Skin of body (tissue), 2 donors: ENCODE measurements around the gene SLC26A6. TPM values are rescaled to one million over a fixed set of nuclear protein-coding genes. Genes with fewer than 3 reads are reported as not detected.
A peak's percentile ranks its signal among the peaks of the same experiment; 100 is the strongest.

Experiments used
- DNase-seq: peaks from one replicate; lab custom pipeline; 2025; lab: John Stamatoyannopoulos, UW
- total RNA-seq: library from RNA; depleted of rRNA; stranded (reverse); fragments of >200 nt; gene quantifications from one replicate; pipeline ENCODE4 v1.2.3, GENCODE V29; 2014

Gene SLC26A6
- total RNA-seq, 1 donor from 2014 or later = 9.9 TPM

DNA sequence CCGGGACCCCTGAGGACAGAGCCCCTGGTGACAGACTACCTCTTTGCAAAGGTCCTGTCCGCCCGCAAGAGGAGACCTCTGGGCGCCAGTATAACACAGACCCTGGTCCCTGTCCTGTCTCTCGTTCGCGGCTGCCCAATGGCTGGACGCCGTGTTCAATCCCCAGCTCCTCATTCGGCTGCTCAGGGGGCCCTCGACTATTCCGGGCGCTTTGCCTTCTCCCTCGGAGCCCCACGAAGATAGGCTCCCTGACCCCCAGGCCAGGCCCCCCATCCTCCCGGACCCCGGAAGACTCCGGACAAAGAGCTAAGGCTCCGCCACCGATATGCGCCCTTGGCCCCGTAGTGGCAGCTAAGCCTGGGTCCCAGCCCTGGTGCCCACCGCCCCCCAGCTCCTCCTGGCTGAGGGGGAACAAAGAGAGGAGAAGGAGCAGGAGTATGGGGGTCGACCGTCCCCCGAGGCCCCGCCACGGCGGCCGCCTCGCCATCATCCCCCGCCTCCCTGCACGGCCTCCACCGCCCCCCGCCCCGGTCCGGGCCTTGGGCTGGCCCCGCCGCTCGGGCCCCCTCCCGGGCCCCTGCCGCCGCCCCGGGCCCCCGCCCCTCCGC, 27.0 kb upstream of the SLC26A6 start:
- DNase-seq = no peak

DNA sequence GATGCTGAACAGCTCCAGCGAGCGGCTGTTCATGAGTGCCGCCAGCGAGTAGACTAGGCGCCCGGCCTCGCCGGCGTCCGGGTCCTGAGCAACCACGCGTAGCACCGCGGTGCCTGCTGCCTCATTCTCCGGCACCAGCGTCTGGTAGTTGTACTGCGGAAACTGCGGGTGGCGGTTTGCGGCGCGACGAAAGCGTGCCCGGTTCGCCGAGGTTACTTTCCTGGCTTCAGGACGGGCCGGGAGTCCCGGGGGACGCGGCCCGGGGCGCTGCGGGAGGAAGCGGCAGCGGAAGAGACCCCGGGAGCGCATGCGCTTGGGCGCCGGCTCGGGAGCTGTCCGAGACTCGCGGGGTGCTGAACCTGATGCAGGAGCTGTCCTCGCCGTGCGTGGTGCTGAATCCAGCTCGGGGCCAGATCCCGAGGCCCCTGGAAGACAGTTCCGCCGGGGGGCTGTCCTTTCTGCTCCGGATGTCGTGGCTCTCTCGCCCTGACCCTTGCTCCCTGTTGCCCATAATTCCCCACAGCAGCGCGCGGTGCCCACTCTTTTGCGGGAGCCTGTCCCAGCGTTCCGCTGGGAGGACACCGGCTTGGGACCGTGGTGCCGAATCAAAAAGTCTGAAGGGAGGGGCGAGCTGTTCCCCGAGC, 26.4 kb upstream of the SLC26A6 start:
- peak; percentile 71 for DNase-seq

DNA sequence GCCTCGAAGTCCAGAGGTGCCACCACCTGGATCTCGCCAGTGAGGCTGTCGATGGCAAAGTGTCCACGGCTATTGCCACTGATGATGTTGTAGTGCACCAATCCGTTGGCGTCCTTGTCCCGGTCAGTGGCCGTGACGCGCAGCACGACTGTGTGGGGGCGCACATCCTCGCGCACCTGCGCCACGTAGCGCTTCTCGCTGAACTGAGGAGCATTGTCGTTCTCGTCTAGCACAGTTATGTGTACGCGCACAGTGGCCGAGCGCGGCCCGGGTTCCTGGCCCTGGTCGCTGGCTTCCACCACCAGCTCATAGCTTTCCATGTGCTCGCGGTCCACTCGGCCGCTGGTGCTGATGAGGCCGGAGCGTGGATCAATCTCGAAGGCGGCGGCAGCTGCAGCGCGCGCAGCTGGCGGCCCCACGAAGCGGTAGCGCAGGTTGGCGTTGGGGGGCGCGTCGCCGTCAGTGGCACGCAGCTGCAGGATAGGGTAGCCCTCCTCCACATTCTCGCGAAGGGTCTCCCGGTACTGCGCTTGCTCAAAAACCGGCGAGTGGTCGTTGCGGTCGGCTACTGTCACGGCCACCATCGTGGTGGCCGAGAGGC, 25.6 kb upstream of the SLC26A6 start:
- no peak for DNase-seq

DNA sequence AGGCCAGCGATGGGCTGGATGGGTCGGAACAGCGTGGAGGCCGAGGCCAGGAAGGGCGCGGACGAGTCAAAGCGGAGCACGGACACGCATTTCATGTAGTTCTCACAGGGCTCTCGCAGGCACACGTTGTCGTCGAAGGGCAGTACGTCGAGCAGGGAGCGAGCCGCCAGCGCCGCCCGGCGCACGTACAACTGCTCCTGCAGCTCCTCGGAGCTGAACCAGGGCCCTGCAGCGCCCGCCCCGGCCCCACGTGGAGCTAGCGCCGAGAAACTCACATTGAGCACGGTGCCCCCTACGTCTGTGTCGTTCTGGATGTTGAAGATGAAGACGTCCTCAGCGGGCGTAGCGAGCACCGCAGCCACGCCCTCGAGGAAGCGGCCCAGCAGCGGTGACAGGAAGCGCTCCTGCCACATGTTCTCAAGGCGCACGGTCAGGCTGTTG, 21.6 kb upstream of the SLC26A6 start:
- DNase-seq = no peak

DNA sequence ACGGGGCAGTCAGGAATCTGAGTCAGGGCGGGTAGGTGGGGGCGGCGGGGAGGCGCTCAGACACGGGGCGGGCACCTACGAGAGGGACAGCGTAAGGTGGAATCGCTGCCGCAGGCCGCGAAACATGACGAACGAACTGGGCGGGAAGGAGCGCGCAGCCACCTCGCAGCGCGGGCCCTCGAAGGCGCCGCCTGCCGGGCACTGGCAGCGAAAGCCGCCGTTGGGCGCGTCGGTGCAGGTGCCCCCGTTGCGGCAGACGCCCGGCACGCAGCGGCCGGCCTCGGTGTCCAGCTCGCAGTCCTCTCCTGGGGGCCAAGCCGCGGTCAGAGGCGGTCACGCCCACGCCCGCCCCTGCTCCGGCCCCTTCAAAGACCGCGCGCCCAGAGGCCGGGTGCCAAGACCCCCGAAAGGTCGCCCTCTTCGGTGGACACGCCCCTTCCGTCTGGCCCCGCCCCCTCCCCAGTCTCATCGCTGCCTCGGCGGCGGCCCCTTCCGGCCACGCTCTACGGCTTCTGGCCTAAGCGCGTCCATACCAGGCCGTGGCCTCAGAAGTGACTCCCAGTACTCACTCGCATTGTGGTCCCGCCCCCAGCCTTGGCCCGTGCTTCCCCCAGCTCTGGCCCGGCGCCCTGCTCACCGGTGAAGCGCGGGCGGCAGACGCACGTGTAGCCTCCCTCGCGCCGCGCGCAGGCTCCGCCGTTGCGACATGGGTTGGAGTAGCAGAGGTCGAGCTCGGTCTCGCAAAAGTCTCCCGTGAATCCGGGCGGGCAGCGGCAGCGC, 21.0 kb upstream of the SLC26A6 start:
- no peak for DNase-seq

DNA sequence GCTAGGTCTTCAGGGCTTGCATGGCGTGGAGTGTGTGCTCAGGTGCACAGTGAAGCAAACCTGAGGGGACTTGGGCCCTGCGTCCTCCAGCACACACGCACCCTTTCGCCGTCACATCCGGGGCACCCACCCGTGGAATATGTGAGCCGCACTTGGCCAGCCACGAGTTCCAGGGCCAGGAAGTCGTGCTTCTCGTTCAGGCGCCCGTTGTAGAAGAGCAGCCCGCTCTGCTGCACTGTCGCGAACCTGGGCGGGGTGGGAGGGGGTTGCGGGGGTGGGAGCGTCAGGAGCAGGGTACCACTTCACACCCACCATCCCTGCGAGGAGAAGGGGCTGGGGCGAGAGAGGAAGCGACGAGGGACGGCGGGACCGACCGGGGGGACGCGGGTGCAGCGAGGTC, 20.3 kb upstream of the SLC26A6 start:
- no peak for DNase-seq

DNA sequence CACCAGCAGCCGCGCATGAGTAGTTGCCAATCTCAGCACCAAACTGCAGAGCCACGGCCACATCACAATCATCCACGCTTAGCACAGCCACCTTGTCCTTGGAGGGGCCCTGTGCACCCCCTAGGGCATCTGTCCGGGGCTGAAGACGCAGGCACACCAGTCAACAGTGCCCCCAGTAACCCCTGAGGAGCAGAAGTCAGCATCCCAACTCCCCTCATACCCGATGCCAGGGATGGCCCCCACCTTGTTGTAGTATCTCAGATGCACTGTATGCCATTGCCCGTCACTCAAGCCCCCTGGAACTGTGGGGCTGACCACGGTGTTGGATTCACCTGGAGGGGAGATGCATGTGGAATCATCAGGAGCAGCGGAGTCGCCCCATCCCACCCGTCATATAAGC, 19.8 kb upstream of the SLC26A6 start:
- DNase-seq = no peak

DNA sequence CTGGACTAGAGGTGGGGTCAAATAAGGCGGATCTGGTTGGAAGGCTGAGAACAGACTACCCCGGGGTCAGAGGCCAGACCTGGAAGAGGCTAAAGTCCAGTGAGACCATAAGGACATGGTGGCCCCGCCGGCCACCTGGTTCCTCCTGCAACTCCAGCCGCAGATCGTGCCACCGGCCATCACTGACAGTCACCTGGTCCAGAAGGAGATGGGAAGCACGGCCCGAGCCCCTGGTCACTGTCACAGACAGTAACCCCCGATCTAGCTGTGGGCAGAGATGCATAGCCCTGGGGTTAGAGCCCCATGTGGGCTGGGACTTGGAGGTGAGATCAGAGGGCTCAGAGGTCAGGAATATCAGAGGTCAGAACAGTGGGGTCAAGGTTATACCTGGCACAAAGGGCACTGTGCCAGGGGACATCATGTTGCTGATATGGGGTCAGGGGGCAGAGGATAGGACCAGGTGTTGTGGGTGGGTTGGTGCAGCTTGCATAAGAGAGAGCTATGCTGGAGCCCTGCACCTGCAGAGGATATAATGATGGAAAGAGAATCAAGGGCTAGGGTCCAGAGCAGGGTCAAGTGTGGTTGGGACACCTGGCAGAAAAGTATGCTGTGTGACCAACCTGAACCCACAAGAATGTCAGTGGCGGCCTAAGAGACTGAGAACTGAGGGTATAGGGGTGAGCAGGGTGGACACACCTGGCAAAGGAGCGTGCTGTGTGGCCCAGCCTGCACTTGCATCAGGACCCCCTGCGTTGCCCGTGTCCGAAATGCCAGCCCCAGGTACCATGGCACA, 17.9 kb upstream of the SLC26A6 start:
- no peak for DNase-seq

DNA sequence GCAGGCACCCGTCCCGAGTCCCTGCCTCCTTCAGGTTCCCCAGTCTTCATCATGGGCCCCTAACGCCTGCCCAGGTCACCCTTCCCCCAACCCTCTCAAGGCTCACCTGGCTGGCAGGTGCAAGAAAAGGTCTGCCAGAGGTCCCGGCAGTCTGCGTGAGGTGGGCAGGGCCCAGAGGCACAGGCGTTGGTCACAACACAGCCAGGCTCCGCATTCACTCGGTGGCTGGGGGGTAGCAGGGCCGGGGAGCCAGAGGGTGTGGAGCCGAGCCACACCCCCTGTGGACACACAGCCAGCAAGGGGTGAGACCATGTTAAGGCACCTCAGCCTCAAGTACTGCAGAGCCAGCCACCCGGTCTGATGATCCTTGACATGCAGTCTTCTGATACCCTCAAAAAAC, 16.5 kb upstream of the SLC26A6 start:
- DNase-seq = no peak

DNA sequence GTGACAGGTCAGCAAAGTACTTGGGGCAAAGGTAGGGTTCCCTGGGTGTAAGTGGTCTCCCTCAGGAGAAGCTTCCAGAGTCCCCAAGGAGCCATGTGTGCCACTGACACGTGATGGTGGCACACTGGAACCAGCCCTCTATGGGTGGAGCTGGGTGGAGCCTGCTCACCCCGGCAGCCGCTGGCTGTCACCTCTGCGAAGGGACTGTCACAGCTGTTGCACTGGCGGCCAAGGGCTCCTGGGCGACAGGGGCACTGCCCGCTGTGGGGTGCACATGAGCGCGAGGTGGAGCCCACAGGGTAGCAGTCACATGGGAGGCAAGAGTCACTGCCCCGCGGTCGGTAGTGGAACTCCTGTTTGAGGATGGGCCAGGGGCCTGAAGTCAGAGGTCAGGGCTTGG, 15.5 kb upstream of the SLC26A6 start:
- DNase-seq = no peak

DNA sequence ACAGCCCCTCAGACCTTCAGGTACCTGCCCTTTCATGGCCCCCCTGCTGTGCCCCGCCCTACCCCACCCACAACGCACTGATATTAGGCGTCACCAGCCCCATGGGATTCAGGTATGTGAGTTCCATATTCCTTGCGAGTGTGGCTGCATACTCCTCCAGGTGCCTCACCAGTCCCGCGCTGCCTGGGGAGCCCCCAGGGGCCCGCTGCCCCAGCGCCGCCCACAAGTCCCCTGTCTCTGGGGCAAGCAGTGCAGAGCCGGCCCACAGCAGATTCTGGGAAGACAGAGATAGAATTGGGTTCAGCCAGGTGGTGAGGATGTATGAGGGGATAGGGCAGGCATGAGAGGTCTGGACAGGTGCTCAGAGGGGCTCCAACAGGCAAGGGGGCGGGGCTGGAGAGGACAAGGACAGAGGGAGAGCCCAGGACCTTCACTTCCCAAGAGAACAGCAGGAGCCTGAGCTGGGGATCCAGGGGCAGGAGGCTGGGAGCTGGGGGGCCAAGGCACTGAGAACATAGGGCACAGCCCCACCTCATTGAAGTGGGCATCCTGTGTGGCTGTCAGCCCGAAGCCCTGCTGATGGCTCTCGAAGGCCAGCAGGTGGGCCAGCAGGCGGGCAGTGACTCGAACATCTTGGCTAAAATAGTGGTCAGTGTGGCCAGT, 13.1 kb upstream of the SLC26A6 start:
- DNase-seq = no peak

DNA sequence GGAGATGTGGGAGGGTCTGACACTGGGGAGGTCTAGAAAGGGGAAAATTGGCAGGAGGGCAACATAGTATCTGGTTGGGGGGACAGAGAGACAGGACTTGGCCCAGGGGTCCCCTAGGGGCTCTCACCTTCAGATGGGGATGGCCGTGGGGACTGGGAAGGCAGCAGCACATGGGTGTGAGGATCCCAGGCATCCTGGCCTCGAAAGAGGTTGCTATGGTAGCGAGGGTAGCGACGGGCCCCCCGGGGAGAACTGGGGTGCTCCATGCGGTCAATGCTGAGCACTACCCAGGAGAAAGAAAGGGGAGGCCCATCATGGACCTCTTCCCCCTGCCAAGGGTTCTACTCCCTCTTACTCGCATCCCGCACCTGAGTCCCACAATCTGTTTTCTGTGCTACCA, 12.5 kb upstream of the SLC26A6 start:
- no peak for DNase-seq

DNA sequence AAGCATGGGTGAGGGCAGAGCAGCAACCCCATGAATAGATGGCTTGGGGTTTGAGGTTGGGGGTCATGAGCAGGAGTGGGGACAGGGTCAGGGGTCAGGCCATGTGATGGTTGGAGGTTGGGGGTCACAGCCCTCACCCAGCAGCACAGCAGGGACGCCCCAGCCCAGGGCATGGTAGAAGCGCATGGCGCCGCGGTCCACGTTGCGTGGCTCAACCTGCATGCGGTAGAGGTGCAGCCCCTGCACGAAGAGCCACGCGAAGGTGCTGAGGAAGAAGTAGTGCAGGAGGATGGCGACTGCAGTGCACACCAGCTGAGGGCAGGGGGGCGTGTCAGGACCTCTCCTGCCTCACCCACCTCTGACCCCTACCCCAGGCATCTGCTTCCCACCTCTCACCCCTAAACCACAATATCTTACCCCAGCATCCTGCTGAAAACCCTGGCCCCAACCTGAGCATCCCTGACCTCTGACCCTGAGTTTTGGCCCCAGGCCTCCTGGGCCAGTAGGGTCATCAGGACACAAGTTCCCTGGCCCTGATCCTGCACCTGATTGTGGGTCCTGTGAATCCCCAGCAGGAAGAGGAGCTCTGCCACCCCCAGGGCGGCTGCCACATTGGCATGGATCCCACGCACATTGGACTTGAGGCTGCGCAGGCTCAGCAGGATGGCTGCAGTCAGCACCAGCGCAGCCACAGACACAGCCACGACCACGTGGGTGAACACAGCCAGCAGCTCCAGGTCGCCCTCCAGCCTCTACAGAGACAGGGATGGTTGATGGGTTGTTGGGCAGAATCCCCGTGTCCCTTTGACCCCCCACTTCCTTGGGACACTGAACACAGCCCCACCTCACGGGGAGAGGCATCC, 9.9 kb upstream of the SLC26A6 start:
- DNase-seq = no peak

DNA sequence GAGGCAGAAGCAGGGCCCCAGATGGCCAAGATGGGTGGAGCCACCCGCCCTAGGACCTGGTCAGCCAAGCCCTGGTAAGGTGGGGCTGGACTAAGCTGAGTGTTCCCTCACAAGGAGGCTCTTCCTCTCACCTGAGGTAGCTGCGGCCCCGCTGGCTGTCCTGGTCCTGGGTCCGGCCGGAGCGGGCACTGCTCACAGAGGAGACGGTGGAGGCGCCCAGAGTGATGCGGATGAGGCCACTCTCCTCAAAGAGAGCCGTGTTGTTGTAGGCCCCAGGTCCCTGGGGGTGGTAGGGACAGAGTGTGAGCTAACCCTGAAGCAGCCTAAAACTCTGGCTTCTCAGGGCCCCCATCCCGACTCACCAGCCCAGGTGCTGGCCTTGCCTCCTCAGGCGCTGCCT, 7.3 kb upstream of the SLC26A6 start:
- DNase-seq = no peak

DNA sequence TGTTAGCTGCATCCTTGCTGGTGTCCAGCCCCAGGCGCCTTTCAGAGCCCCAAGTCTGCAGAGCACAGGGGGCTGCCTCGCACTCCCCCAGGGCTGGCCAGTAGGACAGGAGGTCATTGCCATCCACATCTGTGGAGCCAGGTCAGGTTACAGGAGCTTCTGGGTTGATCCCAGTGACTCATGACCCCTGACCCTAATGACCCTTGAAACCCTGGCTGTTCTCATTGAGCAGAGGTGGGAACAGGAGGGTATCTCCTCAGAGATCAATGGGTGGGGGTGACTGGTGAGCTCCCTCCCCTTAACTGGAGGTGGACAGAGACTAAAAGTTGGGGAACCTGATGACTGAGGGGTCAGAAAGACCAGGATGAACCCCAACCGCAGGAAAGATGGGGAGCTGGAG, 6.1 kb upstream of the SLC26A6 start:
- no peak for DNase-seq

DNA sequence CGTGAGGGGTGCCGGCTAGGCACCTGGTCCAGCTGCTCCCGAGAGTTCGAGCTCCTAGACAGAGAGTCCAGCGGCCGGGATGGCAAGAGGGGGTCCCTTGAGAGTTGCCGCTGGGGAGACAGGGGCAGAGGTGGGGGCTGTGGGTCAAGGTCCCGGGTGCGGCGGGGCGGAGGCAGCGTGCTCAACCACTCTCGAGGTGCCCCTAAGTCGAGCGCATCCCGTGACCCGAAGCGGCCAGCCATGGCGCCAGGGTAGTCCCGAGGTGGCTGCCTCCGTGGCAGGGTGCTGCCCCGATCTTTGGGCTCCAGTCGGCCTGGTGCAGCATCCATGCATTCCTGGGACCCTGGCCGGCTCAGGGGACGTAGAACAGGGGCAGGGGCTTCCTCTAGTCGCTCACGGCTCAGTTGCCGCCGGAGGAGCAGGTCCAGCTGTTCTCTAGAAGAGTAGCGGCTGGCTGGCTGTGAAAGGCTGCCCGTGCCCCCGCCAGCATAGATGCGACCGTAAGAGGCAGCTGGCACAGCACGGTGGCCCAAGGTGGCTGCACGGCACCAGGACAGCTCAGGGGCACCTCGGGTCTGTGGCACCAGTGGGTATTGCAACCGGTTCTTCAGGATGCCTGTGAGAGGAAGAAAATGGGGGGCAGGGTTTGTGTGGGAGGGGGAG, 4.8 kb upstream of the SLC26A6 start:
- no peak for DNase-seq

DNA sequence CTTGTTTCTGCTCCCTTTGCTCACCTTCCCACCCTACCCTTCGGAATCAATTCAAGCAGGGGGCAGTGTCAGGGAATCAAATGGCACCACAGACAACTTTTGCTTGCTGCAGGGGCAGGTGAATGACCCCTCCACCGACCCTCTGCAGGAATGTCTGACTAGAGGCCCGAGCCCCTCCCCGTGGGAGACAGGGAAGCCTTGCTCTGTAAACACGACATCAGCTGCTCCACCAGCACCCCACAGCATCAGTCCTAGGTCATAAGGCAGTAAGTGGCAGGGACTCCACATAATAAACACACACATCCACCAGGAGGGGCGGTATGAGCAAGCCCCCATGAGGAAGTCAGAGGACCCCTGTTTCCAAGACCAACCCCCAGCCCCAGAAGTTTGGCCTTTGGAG, 2.0 kb upstream of the SLC26A6 start:
- no peak for DNase-seq

DNA sequence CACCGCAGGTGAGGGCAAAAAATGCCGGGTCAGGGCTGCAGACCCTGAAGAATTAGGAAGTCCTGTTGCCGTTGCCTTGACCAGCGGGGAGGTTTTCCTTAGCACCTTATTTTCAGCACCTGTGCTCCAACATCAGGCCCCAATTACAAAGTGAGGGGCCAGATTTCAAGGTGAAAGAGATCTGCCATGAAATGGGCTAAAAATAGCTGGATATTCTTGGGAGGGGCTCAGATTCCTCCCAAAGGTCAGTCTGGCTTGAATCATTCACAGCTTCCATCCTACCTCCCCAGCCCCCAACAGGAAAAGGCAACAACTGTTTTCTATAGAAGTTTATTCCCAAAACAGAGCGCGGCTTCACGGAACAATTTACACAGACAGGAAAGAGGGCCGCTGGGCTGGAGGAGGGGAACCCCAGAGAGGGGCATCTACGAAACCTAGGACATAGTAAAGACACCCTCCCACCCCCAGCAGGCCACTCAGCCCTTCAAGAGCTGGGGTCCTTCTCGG, 941 bp upstream of the SLC26A6 start:
- DNase-seq = no peak

DNA sequence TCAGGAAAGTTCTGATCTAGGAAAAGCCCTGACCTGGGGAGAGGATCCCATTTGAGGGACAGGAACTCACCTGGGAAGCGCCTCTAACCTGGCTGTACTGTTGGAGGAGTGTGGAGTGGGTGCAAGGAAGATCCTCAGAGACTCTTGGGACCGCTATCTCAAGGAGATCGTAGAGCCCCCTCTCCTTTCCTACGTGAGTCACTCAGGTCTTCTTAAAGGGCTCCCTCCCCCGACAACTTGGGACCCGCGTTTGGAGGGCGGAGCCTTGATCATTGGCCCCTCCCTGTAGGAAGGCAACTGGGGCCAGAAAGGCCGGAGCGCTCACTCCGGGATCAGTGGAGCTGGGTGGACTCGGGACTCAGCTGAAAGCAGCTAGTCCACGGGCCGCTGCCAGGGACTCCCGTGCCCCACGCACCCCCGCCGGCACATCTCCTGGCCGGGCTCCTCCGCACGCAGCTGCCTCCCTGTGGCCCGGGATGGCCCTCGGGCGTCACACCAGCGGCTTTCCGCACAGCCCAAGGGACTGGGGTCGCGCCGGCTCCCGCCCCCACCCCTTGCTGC, 520 bp downstream of the SLC26A6 start:
- no peak for DNase-seq
